ENCODE measurements around the gene SELENBP1.
A peak's percentile ranks its signal among the peaks of the same experiment; 100 is the strongest.
"Not testable (repeated sequence)": the region's sequence is repeated elsewhere in the genome, so short reads cannot be mapped to it uniquely, and the experiment has no call there.

The SELENBP1 gene

GRCh38 chr1:151377150-151377884, 4.8 kb upstream of the SELENBP1 start:
- DNase-seq, result no peak

DNA sequence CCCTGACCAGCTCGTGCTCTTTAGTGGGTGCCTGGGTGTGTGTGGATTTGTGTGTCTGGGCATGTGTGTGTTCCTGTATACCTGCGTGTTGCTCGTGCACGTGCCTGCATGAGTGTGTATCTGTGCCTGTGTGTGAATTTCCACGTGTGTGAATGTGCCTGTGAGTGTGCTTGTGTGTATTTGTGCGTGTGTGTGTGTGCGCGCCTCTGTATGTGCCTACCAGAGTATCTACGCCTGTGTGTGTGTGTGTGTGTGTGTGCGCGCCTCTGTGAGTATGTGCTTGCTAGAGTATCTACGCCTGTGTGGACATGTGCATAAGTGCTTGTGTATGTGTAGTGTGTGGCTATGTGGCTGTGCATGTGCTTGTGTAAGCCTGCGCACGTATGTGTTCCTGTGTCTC, 691 bp upstream of the SELENBP1 start:
- no peak for DNase-seq

DNA sequence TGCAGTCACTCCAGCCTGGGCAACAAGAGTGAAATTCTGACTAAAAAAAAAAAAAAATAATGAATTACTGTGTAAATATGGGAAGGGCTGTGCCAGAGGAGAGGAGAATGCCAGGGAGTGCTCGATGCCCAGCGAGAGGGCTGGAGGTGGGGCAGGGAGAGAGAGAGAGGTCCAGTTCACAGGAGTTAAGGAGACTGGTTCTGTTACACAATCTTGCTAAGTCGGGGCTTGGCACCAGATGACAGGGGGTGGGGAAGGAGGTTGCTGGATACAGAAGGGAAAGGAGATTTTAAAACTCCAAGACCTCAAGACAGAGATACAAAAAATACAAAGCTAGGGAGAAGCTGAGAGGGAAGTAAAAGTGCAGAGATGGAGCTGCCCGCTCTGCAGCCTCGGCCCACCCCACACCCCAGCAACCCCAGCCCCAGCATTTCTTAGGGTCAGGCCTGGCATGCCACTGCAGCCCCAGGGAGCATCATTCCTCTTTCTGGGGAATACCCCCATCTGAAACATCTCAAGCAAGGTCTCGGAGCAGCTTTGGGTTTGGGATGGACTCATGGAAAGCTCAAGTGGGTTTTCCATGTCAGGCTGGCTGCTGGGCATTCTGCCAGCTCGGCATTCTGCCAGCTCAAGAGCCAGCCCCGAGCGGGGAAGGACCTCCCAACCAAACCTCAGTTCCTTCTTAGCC, 991 bp downstream of the SELENBP1 start:
- no peak for DNase-seq

DNA sequence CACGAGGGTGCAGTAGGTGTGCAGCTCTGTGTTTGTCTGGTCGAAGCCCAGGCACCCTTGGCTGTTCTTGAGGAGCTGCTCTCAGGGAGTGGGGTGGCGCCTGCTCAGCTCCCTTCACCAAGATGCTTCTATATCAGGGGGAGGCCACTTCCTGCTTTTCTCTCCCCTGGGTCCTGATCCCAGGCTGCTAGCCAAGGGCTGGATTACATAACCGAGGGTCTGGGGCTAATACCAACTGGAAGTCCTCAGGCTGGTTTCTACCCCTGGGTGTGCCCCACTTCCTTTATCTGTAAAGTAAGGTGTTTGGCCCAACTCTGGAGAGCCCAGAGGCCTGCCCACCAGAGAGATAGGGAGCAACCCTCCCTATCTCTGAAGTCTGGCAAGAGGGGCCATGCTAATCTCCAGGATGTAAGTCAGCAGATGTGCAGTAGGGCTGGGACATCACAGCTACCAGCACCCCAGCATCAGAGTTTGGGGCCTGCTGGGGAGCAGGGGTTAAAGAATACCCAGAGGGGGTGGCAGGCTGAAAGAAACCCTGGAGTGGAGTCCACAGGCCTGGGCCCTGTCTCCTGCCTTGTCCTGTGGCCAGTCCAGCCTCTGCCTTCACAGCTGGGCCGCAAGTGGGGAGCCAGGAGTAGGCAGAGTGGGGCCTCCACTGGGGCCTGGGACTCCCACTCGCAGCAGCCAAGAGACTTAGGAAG, 2.1 kb downstream of the SELENBP1 start:
- DNase-seq, result peak; percentile 9

DNA sequence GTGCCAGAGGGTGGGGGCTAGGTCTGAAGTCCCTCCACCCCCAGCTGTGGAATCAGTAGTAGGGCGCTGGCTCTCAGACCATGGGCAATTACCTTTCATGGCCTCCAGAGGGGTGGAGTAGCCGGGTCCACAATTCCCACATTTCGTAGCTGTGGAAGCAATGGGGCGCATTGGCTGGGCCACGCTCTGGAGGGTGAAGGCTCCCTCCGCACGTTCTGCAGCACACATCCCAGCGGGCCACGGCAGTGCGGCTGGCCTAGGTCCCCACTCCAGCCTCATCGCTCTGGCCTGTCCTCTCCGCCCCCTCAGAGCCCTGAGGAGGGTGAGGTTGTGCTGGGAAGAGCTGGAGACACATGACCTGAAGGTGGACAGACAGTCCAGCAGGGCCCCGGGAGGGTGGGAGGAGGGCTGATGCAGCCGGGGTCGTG, 2.9 kb downstream of the SELENBP1 start:
- DNase-seq, result no peak

GRCh38 chr1:151369302-151369610, 3.2 kb downstream of the SELENBP1 start:
- DNase-seq, result no peak

- no peak for DNase-seq
Observed at GRCh38 chr1:151368393-151369301, 3.9 kb downstream of the SELENBP1 start.

DNA sequence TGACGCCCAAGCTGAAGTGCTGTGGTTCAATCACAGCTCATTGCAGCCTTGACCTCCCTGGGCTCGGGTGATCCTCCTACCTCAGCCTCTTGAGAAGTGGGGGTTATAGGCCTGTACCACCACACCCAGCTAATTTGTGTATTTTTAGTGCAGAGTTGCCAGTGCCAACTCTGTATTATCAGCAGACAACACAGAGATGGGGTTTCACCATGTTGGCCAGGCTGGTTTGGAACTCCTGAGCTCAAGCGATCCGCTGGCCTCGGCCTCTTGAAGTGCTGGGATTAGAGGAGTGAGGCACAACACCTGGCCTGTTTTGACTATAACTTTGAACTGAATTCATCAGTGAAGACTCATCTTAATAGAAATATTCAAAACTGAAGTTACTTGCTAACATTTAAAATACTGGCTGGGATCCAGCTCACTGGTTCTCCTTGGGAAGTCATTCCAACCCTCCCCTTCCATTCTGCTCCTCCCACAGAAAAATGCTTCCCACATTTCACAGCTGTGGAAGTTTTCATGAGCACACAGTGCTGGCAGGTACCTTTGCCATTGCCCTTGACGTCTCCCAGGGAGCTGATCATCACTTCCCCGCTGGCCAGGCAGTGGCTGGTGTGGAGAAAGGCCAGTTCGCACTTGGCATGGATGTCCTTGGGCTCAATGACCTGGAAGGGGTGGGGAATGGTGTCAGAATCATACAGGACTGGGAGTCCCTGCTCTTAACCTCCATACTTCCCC, 4.7 kb downstream of the SELENBP1 start:
- DNase-seq, result no peak

- no peak for DNase-seq
Observed at GRCh38 chr1:151364996-151365395, 7.5 kb downstream of the SELENBP1 start.

- DNase-seq, result no peak
Observed at GRCh38 chr1:151362308-151363155, 10.0 kb downstream of the SELENBP1 start.

- DNase-seq, result no peak
Observed at GRCh38 chr1:151361883-151362282, 10.6 kb downstream of the SELENBP1 start.

DNA sequence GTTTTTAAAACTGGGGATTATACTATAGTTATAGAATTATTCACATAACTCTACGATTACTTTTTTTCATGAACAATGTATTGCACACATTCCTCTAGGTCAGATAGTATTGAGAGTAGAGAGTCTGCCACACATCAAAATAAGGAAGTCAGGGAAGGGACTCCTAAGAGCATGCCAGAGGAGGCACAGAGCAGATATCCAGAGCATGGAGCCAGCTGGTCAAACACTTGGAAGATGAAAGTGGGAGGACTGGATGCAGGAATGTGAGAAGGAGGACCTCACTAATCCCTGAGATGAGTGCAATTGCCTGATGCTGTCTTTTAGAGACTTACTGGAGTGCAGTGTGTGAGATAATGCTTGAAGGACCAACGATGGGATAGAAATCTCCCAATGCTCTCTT, 15.8 kb downstream of the SELENBP1 start:
- DNase-seq, result no peak

GRCh38 chr1:151352021-151352718, 20.3 kb downstream of the SELENBP1 start:
- no peak for DNase-seq

DNA sequence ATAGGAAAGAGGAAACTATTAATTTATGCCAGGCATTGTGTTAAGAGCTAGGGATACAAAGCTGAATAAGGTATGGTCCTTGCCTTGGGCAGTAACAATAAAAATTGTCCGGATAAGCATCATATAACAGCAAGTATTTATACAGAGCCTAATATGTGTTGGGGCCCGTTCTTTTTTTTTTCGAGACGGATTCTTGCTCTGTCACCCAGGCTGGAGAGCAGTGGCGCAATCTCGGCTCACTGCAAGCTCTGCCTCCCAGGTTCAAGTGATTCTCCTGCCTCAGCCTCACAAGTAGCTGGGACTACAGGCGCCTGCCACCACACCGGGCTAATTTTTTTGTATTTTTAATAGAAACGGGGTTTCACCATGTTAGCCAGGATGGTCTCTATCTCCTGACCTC, 22.2 kb downstream of the SELENBP1 start:
- DNase-seq, result not testable (repeated sequence)

- no peak for DNase-seq
Observed at GRCh38 chr1:151347523-151348246, 24.8 kb downstream of the SELENBP1 start.

DNA sequence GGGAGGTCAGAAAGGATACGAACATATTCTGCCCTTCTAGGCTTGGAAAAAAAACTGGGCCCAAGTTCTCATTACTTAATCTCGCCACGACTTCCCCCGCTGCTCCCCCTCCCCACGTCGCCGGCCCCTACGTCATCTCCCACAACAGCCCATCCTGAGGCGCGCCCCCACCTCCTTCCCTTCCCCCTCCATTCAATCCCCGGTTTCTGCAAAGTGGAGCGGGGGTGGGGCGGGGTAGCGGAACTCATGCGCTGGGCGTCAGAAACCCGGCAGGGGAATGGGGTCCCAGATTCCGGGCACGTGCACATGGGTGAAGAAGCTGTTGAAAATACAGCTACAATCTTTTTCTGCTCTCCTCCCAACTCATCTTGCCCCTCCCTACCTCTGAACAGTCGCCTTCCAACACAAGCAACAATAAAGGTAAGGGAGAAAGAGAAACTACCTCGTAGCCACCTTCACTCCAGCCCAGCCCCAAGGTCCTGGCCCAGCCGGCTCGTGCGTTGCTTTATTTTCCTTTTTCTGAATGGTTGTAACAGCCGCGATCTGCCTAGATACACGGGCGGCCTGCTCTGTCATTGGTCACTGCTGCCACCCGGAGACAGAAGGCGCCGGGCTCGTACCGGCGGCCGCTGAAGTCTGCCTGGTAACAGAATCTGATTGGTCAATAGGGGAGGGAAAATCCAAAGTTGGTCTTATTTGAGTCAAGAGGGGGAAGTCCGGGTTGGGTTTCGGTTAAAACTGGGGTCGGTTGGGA, 25.6 kb downstream of the SELENBP1 start, which contains the start of gene RFX5:
Gene RFX5, minus strand, starts transcription at position 484 of the 754 bp plus-strand sequence. CDS start 932 bp downstream, outside the sequence.
- DNase-seq, result peak; percentile 99

- DNase-seq, result no peak
Observed at GRCh38 chr1:151346082-151346768, 26.3 kb downstream of the SELENBP1 start.

GRCh38 chr1:151344291-151344690, 28.2 kb downstream of the SELENBP1 start:
- no peak for DNase-seq
